Measurements from ENCODE around the gene PAX5.

The PAX5 gene

DNA sequence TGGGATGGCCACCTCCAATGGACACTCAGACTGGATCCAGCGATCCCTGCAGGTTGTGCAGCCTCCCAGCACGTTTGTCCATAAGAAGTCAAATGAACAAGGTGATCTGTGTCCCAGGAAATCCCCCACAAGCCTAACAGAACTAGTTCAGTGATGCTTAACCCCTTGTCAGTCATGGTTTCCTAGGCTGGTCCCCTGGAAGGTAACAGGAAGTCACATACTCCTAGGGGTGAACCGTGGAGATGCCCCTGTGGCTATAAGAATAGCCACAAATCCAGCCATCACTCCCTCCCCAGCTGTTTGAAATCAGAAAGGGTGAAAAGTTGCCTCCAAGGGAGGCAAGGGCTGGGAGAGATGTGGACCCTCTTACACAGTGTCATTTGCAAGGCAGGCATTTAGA lies 22.5 kb downstream of the PAX5 start:
- no peak for DNase-seq

DNA sequence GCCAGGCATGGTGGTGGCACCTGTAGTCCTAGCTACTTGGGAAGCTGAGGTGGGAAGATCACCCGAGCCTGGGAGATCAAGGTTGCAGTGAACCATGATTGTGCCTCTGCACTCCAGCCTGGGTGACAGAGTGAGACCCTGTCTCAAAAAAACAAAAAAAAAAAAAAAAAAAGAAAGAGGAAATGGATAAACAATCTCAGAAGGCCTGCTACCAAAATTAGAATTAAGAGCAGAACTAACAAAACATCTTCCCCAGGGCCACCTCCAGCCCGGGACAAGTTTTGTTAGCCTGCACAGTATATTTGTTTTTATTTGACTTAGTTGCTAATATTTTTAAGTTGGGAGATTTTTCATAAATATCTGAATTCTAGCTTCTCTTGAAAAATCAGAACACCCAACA lies 23.1 kb downstream of the PAX5 start:
- no peak for DNase-seq

DNA sequence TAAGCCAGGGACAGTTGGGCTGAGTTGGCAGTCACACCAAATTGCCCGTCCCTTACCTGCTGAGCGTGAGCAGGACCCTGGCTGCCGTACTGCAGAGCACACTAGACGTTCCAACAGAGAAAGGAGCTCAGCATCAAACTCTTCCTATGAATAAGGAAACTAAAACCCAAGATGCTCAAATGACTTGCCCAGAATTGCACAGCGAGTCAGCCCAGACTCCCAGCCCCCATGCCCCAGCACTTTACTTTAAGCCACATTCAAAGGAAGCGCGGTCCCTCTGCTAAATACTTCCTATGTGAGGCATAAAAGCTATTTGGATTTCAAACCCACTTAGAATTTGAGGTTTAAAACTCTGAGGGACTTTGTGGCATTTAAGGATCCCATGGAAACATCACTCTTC lies 23.9 kb downstream of the PAX5 start:
- no peak for DNase-seq

DNA sequence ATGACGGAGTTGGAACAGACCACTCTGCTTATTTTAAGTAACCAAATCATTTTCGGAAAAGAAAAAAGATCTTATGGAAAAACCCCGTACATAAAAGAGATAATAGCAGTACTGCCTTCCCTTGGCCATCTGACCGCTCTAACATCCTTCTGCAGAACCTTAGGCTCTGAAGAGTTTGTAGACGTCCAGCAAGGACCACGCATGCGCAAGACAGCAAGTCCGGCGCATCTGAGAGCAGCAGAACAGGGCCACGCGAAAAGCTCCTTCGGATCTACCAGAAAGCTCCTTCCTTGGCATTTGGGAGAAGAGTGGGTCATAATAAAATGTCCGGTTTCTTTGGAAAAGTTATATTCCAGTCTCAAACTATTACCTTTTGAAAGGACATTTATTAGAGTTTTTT lies 26.8 kb downstream of the PAX5 start:
- no peak for DNase-seq

DNA sequence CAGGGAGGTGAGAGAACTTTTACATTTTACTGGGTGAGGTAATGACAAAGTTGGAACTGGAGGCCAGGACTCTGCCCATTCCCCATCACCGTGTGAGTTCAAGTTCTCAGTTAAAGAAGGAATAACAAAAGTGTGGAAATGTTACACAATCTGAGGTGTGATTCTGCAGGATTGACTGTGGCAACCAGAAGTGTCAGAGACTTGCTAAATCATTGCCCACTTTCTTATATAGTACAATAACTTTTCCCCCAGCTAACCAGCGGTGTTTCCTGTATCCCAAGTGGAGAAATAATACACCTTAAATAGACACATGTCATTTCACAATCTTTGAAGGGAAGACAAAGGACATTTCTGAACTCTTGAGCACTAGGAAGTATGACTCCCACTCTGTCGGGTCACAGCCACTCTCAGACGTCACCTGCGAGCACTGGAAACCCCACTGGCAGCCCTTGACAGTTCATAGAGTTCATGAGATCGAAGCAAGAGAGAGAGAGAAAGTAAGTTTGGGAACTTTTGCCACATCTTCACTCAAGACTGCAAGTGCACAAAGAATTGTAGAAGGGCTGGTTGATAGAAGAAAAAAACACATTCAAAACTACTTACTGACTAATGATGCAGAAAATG lies 28.4 kb downstream of the PAX5 start:
- DNase-seq: no peak

DNA sequence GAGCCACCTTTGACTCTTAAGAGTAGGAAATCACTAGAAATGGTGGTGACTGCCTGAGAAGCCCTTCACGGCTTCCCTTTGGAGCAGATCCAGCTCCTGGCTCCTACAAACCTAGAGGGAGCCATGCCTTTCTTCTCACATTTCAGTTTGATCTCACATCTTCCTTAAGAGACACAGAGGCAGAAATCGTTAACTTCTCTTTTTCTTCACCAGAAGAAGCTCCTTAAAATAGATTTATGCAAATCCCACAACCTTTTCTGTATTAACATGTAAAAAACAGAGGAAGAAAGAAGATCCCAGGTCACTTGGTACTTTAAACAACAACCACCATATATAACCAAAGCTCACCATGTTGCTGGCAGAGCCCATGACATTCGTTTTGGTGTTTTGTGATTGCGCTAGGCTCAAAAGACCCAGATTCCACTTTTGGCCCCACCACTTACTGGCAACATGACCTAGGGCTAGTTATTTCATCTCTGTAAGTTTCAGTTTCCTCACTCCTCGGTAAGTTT lies 29.6 kb downstream of the PAX5 start:
- no peak for DNase-seq

DNA sequence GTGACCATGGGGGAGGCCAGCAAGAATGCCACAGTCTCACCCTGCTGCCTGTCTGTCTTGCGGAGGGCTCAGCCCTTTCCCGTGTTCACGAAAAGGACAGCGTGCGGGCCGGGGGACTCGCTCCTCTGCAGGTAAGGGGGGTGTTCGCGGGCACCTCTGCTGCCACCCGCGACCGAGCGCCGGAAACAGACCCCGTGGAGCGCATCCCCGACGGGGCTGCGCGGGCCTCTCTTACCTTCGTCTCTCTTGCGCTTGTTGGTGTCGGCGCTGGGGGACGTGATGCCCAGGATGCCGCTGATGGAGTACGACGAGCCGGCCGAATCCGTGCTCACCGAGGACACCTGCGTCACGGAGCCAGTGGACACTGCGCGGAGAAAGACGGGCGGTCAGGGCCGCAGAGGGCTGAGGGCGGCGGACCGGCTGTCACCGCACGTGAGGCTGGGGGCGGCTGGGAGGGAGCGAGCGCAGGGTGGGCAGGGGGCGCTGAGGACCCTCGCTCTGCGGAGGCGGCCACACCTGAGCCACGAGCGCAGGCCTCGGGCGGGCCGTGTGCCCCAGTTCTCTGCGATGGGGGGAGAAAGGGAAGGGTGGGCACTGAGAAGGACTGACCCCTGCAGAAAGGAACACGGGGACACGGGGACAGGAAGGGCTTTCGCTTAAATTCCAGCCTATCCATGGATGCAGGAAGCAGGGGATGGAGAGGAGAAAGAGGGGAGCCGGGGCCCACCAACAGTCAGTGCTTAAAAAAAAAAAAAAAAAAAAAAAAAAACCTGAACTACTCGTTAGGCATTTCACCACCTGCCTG lies 31.5 kb downstream of the PAX5 start:
- no peak for DNase-seq

DNA sequence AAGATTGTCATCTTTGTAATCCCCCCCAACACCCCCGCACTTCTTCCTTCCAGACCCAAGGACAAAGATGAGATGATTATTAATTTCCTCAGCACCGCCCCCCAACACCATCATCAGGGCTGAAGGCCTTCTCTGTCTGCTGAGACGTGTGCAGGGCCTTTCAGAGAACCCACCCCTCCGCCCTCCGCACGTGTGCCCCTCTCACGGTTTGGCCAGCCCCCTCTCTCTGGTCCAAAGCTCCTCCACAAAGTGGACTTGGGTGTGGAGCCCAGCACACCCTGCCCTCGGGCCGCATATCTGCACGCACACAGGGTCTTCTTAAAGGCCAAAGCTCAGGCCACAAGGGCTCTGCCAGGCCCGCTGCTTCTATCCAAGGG lies 32.0 kb downstream of the PAX5 start:
- no peak for DNase-seq

DNA sequence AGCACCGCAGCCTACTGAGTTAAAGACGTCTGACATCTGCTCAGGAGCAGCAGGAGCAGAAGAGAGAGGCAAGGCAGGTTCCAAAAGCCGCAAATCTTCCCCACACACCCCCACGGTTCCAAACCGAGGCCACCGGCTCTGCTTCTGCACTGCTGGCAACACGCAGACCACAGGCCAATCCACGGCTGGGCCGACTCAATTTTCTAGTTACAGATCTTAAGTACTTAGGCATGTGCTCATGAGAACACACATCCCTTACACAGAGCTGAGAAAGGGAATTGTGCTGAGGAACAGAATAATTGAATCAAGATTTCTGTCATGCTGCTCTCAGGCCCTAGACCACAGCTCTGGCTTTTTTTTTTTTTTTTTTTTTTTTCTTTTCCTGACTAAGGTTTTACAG lies 32.6 kb downstream of the PAX5 start:
- DNase-seq: no peak

DNA sequence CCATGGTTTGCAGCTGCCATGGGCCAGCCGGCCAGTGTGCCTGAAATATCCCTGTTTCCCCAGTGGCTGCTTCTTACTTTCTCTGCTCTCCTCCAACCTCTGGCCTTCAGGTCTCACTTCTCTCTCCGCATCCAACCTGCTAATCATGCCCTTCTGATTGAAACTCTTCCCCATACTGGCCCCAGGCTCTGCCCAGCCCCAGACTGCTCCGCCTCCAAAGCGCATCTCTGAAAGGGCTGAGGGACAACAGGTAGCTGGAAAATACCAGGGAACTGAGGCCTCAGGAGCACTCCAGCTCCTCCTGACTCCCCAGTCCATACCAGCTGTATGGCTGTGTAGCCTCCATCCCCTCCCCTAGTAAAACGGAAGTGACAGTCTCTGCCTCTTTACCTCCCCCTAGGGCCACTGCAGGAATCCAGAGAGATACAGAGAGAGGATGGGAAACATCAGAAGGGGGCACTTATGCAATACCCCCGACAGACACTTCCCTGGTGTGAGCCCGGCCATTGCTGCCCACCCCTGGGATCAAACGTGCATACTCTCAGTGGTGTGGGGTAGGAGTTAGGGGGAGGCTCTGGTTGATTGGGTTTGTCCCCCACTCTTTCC lies 34.2 kb downstream of the PAX5 start:
- DNase-seq: no peak

DNA sequence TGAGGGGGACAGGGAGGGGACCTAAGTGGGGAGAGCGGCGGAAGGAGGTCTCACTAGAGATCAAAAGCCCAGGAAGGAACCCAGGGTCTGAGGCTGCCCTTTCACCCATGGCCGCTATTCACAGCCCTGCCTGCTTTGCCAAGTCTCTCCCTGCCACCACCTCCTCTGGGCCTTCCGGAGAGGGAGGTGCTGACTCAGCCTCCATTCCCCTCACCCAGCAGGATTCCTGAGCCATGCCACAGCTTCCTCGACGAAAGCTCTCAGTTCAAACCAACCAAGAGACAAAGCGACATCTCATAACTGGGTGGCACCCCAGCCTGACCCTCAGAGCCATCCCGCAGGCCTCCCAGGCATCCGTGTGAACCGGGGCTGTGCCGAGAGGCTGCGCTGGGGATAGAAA lies 36.7 kb downstream of the PAX5 start:
- DNase-seq: no peak

DNA sequence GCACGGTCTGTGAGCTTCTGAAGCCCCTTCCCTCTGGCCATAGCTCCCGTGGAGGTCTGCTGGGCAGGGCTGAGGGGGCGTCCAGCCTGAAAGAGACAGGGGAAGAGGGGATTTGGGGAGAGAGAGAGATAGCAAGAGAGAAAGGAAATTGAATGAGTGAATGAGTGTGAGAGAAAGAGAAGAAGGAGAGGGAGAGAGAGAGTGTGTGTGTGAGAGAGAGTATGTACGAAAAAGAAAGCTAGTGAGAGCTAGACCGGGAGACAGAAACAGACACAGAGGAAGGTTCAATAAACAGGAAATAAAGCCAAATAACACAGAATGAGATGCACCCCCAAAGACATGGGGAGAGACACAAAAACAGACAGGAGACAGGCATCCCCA lies 37.4 kb downstream of the PAX5 start:
- DNase-seq: no peak

DNA sequence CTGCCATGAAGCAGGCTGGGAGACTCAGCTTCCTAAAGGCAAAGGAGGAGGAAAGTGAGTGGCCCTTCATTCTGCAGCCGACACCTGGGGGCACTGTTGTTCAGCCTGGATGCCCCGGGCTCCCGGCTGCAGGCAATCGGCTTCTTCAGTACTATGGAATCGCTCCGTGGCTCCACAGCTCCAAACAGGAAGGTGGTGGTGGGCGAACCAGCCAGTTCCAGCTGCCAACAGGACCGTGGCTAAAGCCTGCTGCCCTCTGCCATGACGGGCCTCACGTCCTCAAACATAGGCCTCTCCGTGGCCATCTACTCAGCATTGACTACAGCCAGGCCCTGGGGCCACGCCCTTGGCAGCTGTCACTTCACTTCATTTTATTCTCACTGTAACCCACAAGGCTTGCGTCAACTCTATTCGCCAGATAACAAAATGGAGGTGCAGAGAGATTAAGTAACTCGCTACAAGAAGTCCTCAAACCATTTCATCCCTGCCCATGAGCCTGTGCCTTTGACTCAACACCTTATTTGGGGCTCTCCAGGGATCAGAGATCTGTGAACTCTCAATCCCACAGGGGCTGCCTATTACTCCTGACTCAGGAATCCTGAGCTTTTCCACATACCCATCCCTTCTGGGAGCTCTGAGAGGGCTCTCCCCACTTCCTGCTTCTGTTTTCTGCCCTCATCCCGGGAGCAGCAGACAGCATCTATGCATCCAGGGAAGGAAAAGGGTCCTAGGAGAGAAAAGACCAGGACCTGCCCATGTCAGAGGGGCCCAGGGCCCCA lies 38.0 kb downstream of the PAX5 start:
- peak; percentile 60 for DNase-seq

DNA sequence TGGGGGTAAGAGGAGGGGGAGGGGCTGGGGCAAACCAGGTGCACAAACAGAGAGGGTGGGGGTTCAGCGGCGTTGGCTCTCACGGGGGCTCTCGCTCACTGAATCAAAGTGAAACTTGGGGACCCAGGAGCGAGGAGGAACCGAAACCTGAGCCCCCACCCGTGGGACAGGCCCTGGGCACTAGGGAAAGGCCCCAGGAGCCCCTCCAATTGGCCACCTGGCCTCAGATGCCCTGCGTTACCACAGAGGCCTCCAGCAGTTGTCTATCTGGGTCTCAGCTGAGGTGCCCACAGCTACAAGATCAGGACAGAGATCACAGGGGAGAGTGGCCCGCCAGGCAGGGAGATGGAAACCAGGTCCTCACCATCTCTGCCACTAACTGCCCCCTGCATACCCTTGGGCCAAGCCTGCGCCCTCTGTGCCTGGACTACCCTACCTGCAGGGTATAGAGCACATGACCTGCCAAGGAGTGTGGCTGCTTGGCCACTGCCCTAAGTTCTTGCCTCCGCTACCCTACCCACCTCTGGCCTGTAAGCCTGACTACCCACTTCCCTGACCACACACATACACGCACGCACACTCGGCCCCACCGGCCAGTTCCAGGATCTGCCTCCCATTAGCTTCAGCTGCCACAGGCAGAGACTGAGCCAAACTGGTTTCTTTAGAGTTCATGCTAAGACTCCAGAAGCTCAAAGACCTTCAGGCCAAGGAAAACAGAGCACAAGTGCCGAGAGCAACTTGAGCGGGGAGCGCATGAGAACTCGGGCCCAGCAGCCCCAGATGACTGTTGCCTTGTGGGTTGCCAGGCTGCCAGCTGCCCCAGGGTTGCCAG lies 39.9 kb downstream of the PAX5 start:
- no peak for DNase-seq

DNA sequence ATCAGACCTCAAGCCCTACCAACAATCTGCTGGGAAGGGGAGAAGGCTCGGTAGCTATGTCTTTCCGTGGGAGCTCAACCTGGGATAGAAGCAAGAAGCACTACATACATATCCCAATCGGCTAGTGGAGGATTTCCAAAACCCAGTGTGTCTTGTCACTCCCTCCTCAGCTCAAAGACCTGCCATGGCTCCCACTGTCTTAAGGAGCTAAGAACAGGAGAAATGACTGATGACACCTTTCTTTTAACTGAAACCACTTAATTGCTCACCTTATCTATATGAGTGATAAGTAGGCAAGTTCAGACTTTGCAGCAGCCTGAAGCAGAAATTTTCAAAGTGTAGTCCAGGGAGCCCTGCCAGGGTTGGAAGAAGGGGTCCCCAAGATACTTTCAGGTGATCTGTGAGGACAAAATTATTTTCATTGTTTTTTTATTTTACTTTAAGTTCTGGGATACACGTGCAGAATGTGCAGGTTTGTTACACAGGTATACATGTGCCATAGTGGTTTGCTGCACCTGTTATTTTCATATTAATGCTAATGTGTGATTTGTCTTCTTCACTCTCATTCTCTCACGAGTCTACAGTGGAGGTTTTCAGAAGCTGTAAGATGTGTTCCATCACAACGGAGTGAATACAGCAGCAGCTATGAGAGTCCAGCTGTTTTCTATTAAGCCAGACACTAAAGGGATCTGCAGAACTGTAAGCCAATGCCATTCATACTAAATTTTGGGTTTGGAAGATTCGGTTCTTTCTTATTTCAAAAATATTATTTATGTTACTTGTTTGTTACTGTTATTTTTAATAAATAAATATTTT lies 41.4 kb downstream of the PAX5 start:
- no peak for DNase-seq

DNA sequence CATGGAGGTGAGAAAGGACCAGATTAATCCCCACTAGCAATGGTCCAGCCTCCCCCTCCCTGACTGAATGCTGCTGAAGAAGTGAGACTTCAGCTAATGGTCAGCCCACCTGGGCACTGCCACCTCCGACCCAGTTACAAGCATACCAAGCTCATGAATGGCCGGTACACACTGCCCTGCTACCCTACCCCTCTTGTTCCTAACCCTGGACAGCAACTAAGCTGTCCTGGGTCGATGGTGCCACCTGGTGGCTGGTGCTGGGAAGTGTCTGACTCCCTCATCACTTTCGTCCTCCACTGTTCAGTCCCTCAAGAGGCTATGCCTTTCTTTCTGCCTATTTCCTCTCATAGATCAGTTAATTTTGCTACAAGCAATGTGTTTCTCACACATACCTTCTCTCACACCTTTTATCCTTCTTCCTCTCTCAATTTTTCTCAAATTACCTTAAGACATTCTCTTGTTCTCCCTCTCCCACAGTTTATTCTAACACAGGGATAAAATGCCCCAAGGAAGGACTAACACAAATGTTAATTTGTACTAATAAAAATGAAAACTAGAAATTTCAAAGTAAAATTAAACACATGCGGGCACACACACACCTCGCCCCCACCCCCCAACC lies 42.4 kb downstream of the PAX5 start:
- peak; percentile 36 for DNase-seq

DNA sequence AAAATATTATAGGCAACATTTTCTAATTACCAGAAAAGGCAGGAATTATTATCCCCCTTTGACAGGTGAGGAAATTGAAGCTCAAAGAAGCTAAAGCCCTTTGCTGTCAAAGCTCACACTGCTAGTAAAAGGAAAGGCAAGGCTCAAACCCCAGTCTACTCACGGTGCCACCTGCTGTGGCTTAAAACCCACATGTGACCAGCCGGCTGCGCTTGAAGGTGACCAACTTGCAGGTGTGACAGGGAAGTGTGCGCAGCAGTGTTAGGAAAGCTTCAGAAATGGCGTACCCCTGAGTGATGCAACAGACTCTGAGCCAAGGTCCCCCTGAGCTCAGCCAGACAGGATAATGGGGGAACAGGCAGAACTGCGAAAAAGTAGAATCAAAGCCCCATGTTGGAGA lies 45.2 kb downstream of the PAX5 start:
- no peak for DNase-seq

DNA sequence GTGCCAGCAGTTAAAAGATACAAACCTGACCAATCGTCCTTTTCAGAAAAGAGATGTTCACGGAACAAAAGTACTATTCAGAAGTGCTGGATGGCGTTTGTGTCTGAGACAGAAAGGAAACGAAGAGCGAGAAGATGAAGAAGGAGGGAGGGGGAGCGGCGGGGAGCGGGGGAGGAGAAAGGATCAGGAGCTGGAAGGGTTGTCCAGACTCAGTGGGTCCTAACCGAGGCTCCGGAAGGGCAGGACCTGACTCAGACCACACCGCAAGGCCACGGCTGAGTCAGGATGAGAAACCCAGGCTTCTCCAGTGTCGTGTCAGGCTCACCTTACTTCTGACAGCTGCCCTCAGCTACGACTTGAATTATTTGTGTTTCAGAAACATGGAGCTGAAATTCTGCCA lies 46.2 kb downstream of the PAX5 start:
- no peak for DNase-seq

DNA sequence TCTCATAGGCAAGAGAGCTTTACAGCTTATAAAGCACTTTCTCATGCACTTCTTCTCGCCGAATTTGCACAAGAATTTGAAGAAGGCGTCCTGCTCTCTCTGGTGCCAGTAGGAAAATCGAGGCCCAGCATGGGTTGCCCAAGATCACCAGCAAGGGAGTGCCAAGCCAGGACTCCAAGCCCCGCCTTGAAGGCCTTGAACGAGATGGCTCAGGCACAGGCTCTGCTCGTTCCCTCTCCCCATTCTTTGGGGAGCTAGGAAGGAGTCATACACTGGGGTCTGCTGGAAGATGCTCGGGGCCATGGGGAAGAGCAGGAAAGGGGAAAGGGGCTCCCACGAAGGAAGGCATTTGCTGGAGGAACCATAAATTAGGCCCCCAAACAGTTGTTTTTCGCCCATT lies 46.7 kb downstream of the PAX5 start:
- DNase-seq: no peak

DNA sequence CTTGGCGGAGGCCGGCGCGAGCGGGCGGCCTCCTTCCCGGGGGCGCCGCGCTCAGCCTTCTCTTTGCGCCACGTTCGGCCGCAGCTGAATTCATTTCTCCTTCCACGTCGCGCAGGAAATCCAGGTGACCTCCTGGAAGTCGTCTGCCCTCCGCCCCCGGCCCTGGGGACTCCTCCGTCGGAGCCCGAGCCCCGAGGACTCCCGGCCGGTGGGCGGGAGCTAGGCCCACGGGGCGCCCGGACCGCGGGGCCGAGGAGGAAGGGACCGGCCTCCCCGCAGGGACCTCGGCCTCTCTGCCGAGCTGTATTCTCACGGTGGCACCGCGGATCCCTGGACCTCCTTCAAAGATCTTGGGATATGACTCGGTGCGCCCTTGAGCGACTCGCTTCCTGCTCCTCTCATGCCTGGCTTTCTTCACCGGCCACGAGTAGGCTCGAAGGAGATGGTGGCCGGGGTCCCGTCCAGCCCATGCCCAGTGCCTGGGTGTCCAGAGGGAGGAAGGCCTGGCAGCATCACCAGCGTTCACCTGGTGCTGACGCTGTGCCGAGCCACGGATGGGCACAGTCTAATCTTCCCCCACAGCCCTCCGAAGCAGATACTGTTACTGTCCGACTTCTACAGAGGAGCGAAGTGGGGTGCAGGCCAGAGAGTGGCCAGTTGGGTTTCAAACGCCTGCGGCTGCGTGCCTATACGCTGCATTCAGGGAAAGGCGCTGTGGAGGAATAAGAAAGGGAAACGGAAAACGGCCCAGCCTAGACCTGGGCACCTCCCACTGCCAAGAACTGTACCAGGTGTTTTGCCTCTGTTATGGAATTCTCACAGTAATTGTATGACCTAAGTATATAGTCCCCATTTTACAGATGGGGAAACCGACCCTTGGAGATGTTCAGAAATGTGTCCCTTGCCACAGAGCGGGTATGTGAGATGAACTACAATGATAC lies 47.3 kb downstream of the PAX5 start:
- no peak for DNase-seq
